Mesodermal cell (in vitro differentiated cells): ENCODE measurements around the gene CACNA1C.

ENCODE experiments used
- H3K27ac ChIP-seq: 2 replicates; pipeline ENCODE4 v1.7.0; 2013; ENCODE audit warnings: mild to moderate bottlenecking, low read depth, low read length, moderate library complexity; ENCODE audit not compliant: severe bottlenecking
- H3K36me3 ChIP-seq: 2 replicates; pipeline ENCODE4 v1.7.1; 2013; ENCODE audit warnings: mild to moderate bottlenecking, low read length, moderate library complexity; ENCODE audit not compliant: control insufficient read depth, insufficient read depth
- H3K4me1 ChIP-seq: one replicate; pipeline ENCODE4 v1.7.1; 2013; ENCODE audit warnings: mild to moderate bottlenecking, low read length; ENCODE audit not compliant: insufficient read depth, control insufficient read depth, poor library complexity, severe bottlenecking
- H3K4me3 ChIP-seq: 2 replicates; pipeline ENCODE4 v1.7.0; 2013; ENCODE audit warnings: low read length, control low read depth, mild to moderate bottlenecking; ENCODE audit not compliant: insufficient read depth, poor library complexity, severe bottlenecking; ENCODE audit errors: extremely low read depth
- H3K9me3 ChIP-seq: 2 replicates; pipeline ENCODE4 v1.7.1; 2013; ENCODE audit warnings: mild to moderate bottlenecking, low read length, moderate library complexity; ENCODE audit not compliant: control insufficient read depth
- WGBS, 2 experiments: methylation state at CpG; one replicate each; pipeline ENCODE4 v1.1.5; 2013; ENCODE audit warnings: missing lambda C conversion rate in 2 of 2; ENCODE audit not compliant: insufficient coverage in 2 of 2; 5-methylcytosine and 5-hydroxymethylcytosine counted together

Gene CACNA1C

DNA sequence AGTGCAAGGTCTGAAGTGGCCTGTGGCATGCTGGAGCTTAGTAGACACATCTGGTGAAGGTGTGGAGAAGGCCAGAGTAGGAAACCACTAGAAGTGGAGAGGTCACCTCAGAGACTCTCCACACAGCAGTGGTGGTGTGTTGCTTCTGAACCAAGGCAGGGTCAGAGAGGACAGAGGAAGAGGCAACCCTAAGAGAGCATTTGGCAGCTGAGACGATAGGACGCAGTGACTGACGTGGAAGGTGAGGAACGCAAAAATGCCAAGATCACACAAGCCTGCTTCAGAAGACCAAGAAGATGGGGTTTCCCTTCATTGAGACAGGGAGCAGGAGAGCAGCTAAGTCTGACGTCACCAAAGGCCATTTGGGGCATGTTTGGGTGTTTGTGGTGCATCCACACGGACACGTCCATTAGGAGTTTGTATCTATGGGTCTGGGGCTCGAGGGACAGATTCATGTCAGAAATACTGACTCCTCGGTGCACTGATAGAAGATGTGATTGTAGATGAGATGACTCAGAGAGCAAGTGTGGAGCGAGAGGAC, 338.1 kb downstream of the CACNA1C start:
- Histone ChIP-seq H3K36me3 (no peaks in the 10 kb centered on the region), H3K4me1 (peaks cover 3% of the 10 kb centered on the region), H3K27ac (no peak overlapping the region), H3K4me3 (no peak overlapping the region), H3K9me3 (no peaks in the 10 kb centered on the region)
- 94% methylated on average over 10 of the region's 10 CpGs for WGBS, 2 experiments

DNA sequence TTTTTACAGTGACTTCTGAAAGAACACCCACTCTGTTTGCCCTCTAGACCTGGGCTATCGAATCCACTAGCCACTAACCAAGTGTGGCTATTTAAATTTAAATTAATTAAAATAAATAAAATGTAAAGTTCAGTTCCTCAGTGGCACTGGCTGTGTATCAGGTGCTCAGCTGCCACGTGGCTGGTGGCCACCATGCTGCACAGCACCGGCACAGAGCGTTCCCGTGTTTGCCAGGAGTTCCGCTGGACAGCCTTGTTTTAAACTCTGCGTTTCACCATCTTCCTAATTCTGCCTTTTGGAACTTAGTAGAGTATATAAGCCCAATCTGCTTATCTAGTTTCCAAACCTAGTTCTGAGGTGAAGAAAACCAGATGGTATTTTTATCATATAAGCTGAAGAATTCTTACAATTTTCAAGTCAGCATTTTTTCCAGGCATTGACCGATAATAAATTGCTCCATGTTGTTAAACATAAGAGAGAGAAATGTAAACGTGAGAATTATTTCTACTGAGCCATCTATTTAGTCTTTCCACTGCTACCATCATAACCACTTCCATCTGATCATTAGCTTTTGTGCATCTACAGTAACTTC, 339.0 kb downstream of the CACNA1C start:
- Histone ChIP-seq H3K9me3 (no peaks in the 10 kb centered on the region), H3K27ac (no peak overlapping the region), H3K4me3 (no peak overlapping the region), H3K36me3 (no peaks in the 10 kb centered on the region), H3K4me1 (peaks cover 11% of the 10 kb centered on the region)
- 83 to 94% methylated on average over 3 to 5 of the region's 9 CpGs for WGBS, 2 experiments

DNA sequence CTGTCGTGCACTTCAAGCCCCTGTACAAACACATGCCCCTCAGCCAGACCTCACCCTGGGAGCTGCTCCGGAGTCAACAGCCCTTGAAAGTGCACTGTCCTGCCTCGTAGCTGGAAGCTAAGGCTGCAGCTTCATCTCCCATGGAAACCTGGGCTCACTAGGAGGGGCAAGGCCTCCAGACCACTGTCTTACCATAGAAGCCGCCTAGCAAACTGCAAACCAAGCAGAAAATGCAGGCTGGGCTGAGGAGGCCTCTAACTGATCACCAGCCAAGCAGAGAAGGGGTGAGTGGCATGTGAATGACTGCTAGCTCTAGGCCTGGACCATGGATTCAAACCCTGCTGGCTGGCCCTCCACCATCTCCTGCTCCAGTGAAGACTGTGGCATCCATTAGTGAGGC, 340.2 kb downstream of the CACNA1C start:
- H3K36me3 ChIP-seq, result no peaks in the 10 kb centered on the region
- H3K27ac ChIP-seq, result no peak overlapping the region
- H3K4me3 ChIP-seq, result no peak overlapping the region
- 83 to 90% methylated on average over 2 to 3 of the region's 4 CpGs for WGBS, 2 experiments
- H3K4me1 ChIP-seq, result peaks cover 14% of the 10 kb centered on the region
- no peaks in the 10 kb centered on the region for H3K9me3 ChIP-seq

DNA sequence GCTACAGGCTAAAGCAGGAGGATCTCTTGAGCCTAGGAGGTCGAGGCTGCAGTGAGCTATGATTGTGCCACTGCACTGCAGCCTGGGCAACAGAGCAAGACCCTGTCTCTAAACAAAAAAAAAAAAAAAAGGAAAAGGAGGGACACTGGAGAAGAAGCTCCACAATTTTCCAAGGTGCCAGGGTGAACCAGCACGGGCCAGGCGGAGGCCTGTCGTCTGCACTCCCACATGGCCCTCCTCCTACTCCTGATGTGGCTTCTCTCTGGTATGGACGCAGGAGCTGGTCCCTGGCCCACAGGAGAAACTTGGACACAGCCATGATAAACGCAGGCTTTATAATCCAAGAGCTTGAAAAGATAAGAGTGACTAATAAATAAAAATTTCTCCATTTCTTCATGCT, 341.2 kb downstream of the CACNA1C start:
- WGBS, 2 experiments, result 97 to 100% methylated on average over 3 to 4 of the region's 6 CpGs
- Histone ChIP-seq H3K4me1 (peaks cover 17% of the 10 kb centered on the region), H3K27ac (no peak overlapping the region), H3K9me3 (no peaks in the 10 kb centered on the region), H3K36me3 (no peaks in the 10 kb centered on the region), H3K4me3 (no peak overlapping the region)

DNA sequence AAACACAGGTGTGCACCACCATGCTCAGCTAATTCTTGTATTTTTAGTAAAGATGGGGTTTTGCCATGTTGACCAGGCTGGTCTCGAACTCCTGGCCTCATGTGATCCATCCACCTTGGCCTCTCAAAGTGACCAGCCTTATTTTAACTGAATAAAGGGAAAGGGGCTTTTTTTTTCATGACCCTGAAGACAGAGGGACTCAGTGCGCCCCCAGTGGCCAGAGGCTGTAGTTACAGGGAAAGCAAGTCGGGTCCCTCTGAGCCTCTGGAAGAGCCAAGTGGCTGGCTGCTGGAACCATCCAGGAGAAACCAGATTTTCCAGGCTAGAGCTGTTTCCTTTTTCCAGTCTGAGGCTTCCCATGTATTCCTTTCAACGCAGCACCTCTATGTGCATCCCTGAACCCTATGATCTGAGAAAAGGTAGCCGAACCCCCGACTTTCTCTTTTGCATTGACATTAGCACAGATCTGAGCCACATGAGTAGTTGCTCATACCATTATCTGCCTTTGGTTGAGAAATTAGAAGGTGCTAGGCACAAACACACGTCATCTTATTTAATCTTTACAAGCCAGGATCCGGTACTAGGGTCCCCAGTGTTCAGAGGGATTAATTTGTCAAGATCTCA, 342.7 kb downstream of the CACNA1C start:
- H3K27ac ChIP-seq, result peak overlapping the region; percentile 16
- peaks cover 17% of the 10 kb centered on the region for H3K4me1 ChIP-seq
- no peak overlapping the region for H3K4me3 ChIP-seq
- WGBS, 2 experiments, result 38 to 63% methylated on average over 4 to 7 of the region's 8 CpGs
- H3K36me3 ChIP-seq, result no peaks in the 10 kb centered on the region
- H3K9me3 ChIP-seq, result no peaks in the 10 kb centered on the region

DNA sequence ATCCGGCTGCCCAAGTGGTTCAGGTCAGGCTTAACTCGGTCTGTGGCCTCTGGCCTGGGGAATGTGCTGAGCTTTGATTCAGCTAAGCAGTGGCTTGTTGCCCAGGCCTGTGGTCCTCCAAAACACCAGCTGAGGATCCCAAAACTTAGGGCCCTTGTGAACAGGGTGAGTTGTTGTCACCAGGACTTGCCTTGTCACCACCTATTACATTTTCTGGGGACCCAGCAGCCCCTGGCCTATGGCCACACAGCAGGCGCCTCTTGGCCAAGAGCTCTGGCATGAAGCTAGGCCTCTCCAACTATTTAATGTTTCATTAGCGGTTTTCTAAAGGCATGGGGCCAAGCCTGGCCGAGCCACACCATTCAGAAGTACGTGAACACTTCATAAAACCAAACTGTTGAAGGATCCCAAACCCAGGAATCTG, 343.7 kb downstream of the CACNA1C start:
- 80 to 84% methylated on average over 4 to 5 of the region's 6 CpGs for WGBS, 2 experiments
- Histone ChIP-seq H3K27ac (no peak overlapping the region), H3K4me3 (no peak overlapping the region), H3K9me3 (no peaks in the 10 kb centered on the region), H3K36me3 (no peaks in the 10 kb centered on the region), H3K4me1 (peaks cover 17% of the 10 kb centered on the region)

DNA sequence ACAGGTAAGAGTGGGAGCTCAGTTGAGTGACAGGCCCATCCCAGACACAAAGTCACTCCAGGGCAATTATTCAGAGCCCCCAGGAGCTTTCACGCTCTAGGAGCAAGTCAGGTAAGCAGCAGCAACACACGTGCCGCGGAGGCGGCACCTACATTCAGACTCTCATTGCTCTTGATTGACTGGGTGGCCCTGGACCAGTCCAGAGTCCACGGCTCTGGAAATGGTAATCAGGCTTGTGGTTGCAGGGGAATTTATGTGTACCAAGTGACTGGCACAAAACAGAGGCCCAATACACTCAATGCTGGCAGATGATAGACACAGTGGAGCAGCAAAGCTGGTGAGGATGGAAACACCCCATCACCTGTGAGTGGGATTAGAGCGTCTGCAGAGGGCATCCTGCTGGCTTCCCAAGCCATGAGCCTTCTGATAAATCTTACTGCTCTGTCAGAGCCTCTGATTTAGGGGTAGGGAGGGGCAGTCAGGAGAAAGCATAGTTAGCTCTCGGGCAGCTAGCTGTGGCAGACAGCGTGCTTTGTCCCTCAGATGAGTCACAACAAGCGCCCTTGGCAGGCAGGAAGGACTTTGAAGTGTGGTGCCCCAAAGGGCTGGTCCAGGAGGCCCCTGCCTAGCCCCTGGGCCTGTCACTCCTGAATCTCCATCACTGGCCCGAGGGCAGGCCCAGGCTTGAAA, 344.7 kb downstream of the CACNA1C start:
- Histone ChIP-seq H3K27ac (no peak overlapping the region), H3K4me1 (peaks cover 17% of the 10 kb centered on the region), H3K9me3 (no peaks in the 10 kb centered on the region), H3K36me3 (no peaks in the 10 kb centered on the region), H3K4me3 (no peak overlapping the region)
- WGBS, 2 experiments, result 81 to 83% methylated on average over 10 to 11 of the region's 11 CpGs

DNA sequence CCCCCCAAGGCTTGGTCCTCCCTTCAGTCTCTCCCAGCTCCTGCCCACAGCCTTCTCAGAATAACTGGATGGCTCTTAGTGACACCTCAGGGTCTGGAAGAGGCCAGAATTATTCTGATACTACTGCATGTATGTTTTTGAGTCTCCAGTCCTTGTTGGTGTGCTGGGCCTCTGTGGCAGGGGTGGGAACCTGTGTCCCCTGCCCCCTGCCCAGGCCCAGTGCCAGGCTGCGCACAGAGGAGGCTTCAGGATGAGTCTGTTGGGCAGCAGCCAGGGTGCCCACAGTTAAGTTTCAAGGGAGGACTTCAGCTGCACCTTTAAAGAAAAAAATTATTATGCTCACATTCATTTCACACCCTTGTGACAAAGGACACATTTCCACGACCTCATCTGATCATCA, 348.3 kb downstream of the CACNA1C start:
- Histone ChIP-seq H3K4me1 (peaks cover 12% of the 10 kb centered on the region), H3K9me3 (no peaks in the 10 kb centered on the region), H3K4me3 (no peak overlapping the region), H3K36me3 (no peaks in the 10 kb centered on the region), H3K27ac (no peak overlapping the region)
- 70 to 80% methylated on average over 2 of the region's 2 CpGs for WGBS, 2 experiments

DNA sequence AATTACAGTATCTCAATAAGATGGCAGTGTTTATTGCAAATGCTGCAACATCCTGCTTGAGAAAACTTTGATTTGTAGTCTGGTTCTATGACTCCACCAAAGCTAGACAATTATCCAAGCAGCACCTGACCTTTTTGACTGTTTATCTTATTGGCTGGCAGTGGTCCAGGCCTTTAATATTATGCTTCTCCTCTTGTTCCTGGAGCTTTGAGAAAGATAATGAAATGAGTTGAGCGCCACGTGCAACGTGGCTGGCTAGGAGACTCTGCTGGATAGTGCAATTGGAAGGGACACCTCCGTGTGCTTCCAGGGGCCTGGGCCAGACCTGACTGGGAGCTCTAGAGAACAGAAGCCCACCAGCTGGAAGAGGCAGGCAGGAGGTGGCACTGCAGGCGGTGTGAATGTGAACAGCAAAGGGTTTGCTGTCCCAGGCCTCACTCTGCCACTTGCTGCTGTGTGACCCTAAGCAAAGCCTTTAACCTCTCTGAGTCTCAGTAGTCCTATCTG, 349.3 kb downstream of the CACNA1C start:
- H3K4me3 ChIP-seq, result no peak overlapping the region
- no peaks in the 10 kb centered on the region for H3K36me3 ChIP-seq
- 93 to 94% methylated on average over 2 to 5 of the region's 5 CpGs for WGBS, 2 experiments
- H3K9me3 ChIP-seq, result no peaks in the 10 kb centered on the region
- H3K4me1 ChIP-seq, result peaks cover 6% of the 10 kb centered on the region
- H3K27ac ChIP-seq, result no peak overlapping the region

DNA sequence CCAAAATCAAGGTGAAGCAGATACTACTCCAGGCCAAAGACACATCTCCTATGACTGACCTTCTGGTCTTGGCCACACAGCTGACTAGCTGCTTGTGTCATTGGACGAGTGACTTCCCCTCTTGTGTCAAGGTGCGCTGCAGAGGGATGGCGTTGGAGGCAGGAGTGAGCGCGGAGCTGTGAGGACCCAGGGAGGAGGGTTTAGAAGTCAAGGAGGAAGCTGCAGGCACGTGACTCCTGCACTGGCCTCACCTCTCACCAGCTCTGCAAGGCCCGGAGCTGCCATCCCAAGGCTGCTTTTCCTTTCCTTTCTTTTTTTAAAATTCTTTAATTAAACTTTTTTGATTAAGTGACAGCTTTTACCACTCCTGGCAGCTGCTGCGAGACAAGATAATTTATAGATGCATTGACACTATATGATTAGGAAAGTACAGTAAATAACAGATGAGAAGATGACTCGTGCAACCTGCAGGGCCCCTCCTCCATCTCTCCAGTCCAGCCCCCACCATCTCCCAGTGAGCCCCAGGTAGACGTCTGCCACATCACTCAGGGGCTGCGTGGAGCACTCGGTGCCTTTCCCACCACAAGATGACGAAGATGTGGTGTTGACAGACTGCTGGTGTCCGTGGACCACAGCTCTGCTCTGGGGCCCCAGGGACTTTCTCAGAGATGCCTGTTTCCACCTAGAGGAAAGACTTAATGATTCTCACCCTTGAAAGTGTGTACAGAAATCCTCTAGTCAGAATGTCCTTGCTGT, 350.6 kb downstream of the CACNA1C start:
- Histone ChIP-seq H3K9me3 (no peaks in the 10 kb centered on the region), H3K27ac (no peak overlapping the region), H3K36me3 (no peaks in the 10 kb centered on the region), H3K4me1 (no peaks in the 10 kb centered on the region), H3K4me3 (no peak overlapping the region)
- WGBS, 2 experiments, result 93% methylated on average over 8 to 10 of the region's 14 CpGs
